Measurements from ENCODE around the gene CRIM1. TPM values are rescaled to one million over a fixed set of nuclear protein-coding genes. Genes with fewer than 3 reads are reported as not detected.

Gene CRIM1
- total RNA-seq, 1 donor from 2014 or later = 105 TPM

- H3K36me3 ChIP-seq = peaks cover 90% of the 10 kb centered on the region
- no peaks in the 10 kb centered on the region for H3K4me1 ChIP-seq
- DNase-seq (no peak), ATAC-seq (no peak)
- H3K27ac ChIP-seq = no peak overlapping the region
- intact Hi-C loops (cut with DNase I) = no loop called here
- H3K4me3 ChIP-seq = no peak overlapping the region
- no peak for TF ChIP-seq CTCF (IDR thresholded peaks at IDR 0.05)
- no peaks in the 10 kb centered on the region for H3K9me3 ChIP-seq
- H3K27me3 ChIP-seq (ENCODE audit: low read depth) = no peaks in the 10 kb centered on the region
These were observed 189.2 kb downstream of the CRIM1 start for GRCh38 chr2:36544638-36545338.

- Histone ChIP-seq H3K27ac (no peak overlapping the region), H3K36me3 (peaks cover 93% of the 10 kb centered on the region), H3K27me3 (ENCODE audit: low read depth) (no peaks in the 10 kb centered on the region), H3K9me3 (no peaks in the 10 kb centered on the region), H3K4me1 (no peaks in the 10 kb centered on the region), H3K4me3 (no peak overlapping the region)
- ATAC-seq (no peak), DNase-seq (no peak)
- intact Hi-C loops (cut with DNase I) = no loop called here
- TF ChIP-seq CTCF (IDR thresholded peaks at IDR 0.05) = no peak
These were observed 190.4 kb downstream of the CRIM1 start for GRCh38 chr2:36545871-36546416.

- intact Hi-C loops (cut with DNase I) = no loop called here
- Histone ChIP-seq H3K27me3 (ENCODE audit: low read depth) (no peaks in the 10 kb centered on the region), H3K27ac (no peak overlapping the region), H3K4me3 (no peak overlapping the region), H3K9me3 (no peaks in the 10 kb centered on the region), H3K36me3 (peaks cover 93% of the 10 kb centered on the region), H3K4me1 (no peaks in the 10 kb centered on the region)
- ATAC-seq = no peak
- TF ChIP-seq CTCF (IDR thresholded peaks at IDR 0.05) = no peak
- DNase-seq = no peak
These were observed 192.3 kb downstream of the CRIM1 start for GRCh38 chr2:36547906-36548305.

- intact Hi-C loops (cut with DNase I) = no loop called here
- Histone ChIP-seq H3K9me3 (no peaks in the 10 kb centered on the region), H3K4me3 (no peak overlapping the region), H3K27me3 (ENCODE audit: low read depth) (no peaks in the 10 kb centered on the region), H3K4me1 (no peaks in the 10 kb centered on the region), H3K27ac (peak overlapping the region; percentile 46), H3K36me3 (peaks cover 96% of the 10 kb centered on the region)
- DNase-seq (no peak), ATAC-seq (no peak)
- TF ChIP-seq CTCF (IDR thresholded peaks at IDR 0.05) = no peak
These were observed 193.6 kb downstream of the CRIM1 start for GRCh38 chr2:36549165-36549574.

- H3K27me3 ChIP-seq (ENCODE audit: low read depth) = no peaks in the 10 kb centered on the region
- intact Hi-C loops (cut with DNase I) = no loop called here
- no peak for ATAC-seq
- no peak for TF ChIP-seq CTCF (IDR thresholded peaks at IDR 0.05)
- H3K4me1 ChIP-seq = no peaks in the 10 kb centered on the region
- peaks cover 96% of the 10 kb centered on the region for H3K36me3 ChIP-seq
- no peak for DNase-seq
- no peaks in the 10 kb centered on the region for H3K9me3 ChIP-seq
- no peak overlapping the region for H3K27ac ChIP-seq
- H3K4me3 ChIP-seq = no peak overlapping the region
These were observed 194.4 kb downstream of the CRIM1 start for GRCh38 chr2:36550006-36550405.

Data from lower lobe of right lung (tissue), 2 donors.